HG03139 (cell line): ENCODE data around the gene PLS1.
"Not testable (repeated sequence)": the region's sequence is repeated elsewhere in the genome, so short reads cannot be mapped to it uniquely, and the experiment has no call there.

Experiments used
- ATAC-seq: cut with Tn5 transposase; IDR thresholded peaks from one replicate; pipeline ENCODE4 v1.9.1; 2021; ENCODE audit not compliant: unreplicated experiment

The PLS1 gene

GRCh38 chr3:142595581-142595950 lies 627 bp upstream of the PLS1 start:
- no peak for ATAC-seq

GRCh38 chr3:142596726-142597088 lies 514 bp downstream of the PLS1 start:
- no peak for ATAC-seq

- no peak for ATAC-seq
These were observed 1.7 kb downstream of the PLS1 start for GRCh38 chr3:142597906-142598305.

GRCh38 chr3:142601713-142602112 lies 5.5 kb downstream of the PLS1 start:
- no peak for ATAC-seq

GRCh38 chr3:142602619-142603385 lies 6.6 kb downstream of the PLS1 start:
- no peak for ATAC-seq

- not testable (repeated sequence) for ATAC-seq
These were observed 7.2 kb downstream of the PLS1 start for GRCh38 chr3:142603386-142603705.

- ATAC-seq = no peak
These were observed 8.7 kb downstream of the PLS1 start for GRCh38 chr3:142604940-142605339.

GRCh38 chr3:142608631-142609030 lies 12.4 kb downstream of the PLS1 start:
- ATAC-seq = no peak

GRCh38 chr3:142609136-142609535 lies 12.9 kb downstream of the PLS1 start:
- no peak for ATAC-seq

- ATAC-seq = no peak
These were observed 15.0 kb downstream of the PLS1 start for GRCh38 chr3:142611206-142611605.

- no peak for ATAC-seq
These were observed 17.3 kb downstream of the PLS1 start for GRCh38 chr3:142613491-142613890.

GRCh38 chr3:142614059-142614626 lies 17.9 kb downstream of the PLS1 start:
- no peak for ATAC-seq

- ATAC-seq = no peak
These were observed 19.0 kb downstream of the PLS1 start for GRCh38 chr3:142615171-142615570.

GRCh38 chr3:142618917-142619461 lies 22.8 kb downstream of the PLS1 start:
- ATAC-seq = no peak

GRCh38 chr3:142622405-142622804 lies 26.2 kb downstream of the PLS1 start:
- ATAC-seq = no peak

GRCh38 chr3:142623194-142623593 lies 27.0 kb downstream of the PLS1 start:
- no peak for ATAC-seq

- ATAC-seq = no peak
These were observed 28.4 kb downstream of the PLS1 start for GRCh38 chr3:142624341-142625152.

- no peak for ATAC-seq
These were observed 28.9 kb downstream of the PLS1 start for GRCh38 chr3:142625153-142625440.

GRCh38 chr3:142626971-142627370 lies 30.8 kb downstream of the PLS1 start:
- ATAC-seq = no peak

GRCh38 chr3:142628801-142629200 lies 32.6 kb downstream of the PLS1 start:
- ATAC-seq = peak; percentile 58

- no peak for ATAC-seq
These were observed 36.9 kb downstream of the PLS1 start for GRCh38 chr3:142633073-142633472.

GRCh38 chr3:142636050-142636449 lies 39.9 kb downstream of the PLS1 start:
- ATAC-seq = no peak
